Activated CD4-positive, alpha-beta T cell treated with anti-CD3 and anti-CD28 coated beads for 36 hours (primary cell): ENCODE data around the gene MRPL24. TPM values are rescaled to one million over a fixed set of nuclear protein-coding genes. Genes with fewer than 3 reads are reported as not detected.
A peak's percentile ranks its signal among the peaks of the same experiment; 100 is the strongest.

Experiments used
- ATAC-seq: fragments of 200-7000 bp; cut with Tn5 transposase; one replicate; pipeline ENCODE4 v1.10.0; 2021; ENCODE audit warnings: mild to moderate bottlenecking, moderate library complexity
- CTCF ChIA-PET: fragments of 350-600 bp; sonication (Branson Sonifier 250); formaldehyde crosslinking; loops from one replicate; lab custom pipeline; 2021; ENCODE audit warnings: antibody characterized with exemption; lab: Charles Lee
- POLR2A ChIA-PET: fragments of 350-600 bp; sonication (Branson Sonifier 250); formaldehyde crosslinking; loops from one replicate; lab custom pipeline; 2021; ENCODE audit warnings: antibody characterized with exemption, inconsistent platforms; lab: Charles Lee
- DNase-seq: peaks from one replicate; pipeline ENCODE4 v3.0.0-alpha.2; 2020
- H3K27ac Mint-ChIP-seq: one replicate; pipeline ENCODE4 v1.8.0; 2021; ENCODE audit warnings: mixed read lengths
- H3K27me3 Mint-ChIP-seq: one replicate; pipeline ENCODE4 v1.8.0; 2021; ENCODE audit warnings: mixed read lengths
- H3K36me3 Mint-ChIP-seq: one replicate; pipeline ENCODE4 v1.8.0; 2021; ENCODE audit warnings: low read depth, mixed read lengths
- H3K4me1 Mint-ChIP-seq: one replicate; pipeline ENCODE4 v1.8.0; 2021; ENCODE audit warnings: mixed read lengths
- H3K4me3 Mint-ChIP-seq: one replicate; pipeline ENCODE4 v1.8.0; 2021; ENCODE audit warnings: mild to moderate bottlenecking, moderate library complexity, mixed read lengths
- H3K9me3 Mint-ChIP-seq: one replicate; pipeline ENCODE4 v1.8.0; 2021; ENCODE audit warnings: low read depth, mixed read lengths
- intact Hi-C, 2 experiments: fragments of 100-400 bp; cut with DNase I in 1 of 2; cut with micrococcal nuclease in 1 of 2; formaldehyde crosslinking; loops; one replicate each; pipeline versions ENCODE4 v1.14.2 to v1.15.1; 2022 to 2024; cut with DNase I, micrococcal nuclease
- total RNA-seq, 2 experiments: library from RNA; stranded (reverse); gene quantifications; one replicate each; pipeline ENCODE4 v1.2.3, GENCODE V29; 2021

The MRPL24 gene
- total RNA-seq, 2 experiments from 2014 or later: 81.9 to 89.7 TPM

DNA sequence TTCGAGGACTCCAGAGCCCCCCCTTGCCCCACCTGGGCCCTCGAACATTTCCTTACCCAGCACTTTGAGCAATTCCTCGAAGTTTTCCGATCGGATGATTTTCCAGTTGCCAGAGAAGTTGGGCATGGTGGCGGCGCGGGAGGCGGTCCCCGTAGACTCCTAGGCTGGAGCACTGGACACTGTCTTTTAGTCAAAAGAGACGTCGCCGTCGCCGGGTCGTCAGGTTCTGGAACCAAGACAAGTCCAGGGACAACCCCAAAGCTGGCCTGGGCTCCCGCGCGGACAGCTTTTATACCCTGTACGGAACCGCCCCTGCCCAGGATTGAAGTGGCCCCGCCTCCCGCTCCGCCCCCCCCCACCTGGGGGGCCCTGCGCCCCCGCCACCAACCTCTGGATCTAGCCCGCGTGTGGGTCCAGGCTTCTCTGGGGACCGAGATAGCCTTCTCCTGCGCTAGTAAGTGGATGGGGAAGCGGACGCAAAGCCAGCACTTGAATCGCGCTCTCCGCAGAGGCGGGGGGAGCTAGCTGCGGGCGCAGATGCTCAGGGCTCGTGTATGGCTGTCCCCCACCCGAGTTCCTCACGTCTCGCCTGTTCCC, 35.5 kb downstream of the MRPL24 start, which contains the start of gene CRABP2:
CRABP2 (minus strand) TSS at position 263 of the 597 bp plus-strand sequence; CDS start at position 126, 137 bp downstream.
- Mint-ChIP-seq H3K4me3 (peak within 1 kb of the TSS; percentile 71), H3K9me3 (no peaks in the 10 kb centered on the region), H3K36me3 (no peaks in the 10 kb centered on the region), H3K27me3 (peaks cover 22% of the 10 kb centered on the region), H3K4me1 (peaks cover 24% of the 10 kb centered on the region), H3K27ac (peak within 1 kb of the TSS; percentile 58)
- ChIA-PET POLR2A (interaction anchor here (0.6 to 0.8 kb wide), 2 partner anchors 15 to 100 kb away, joined by 3 to 4 read pairs; no protein-coding TSS in a partner anchor), CTCF (interaction anchor here (0.6 to 11.2 kb wide), 22 partner anchors 8 to 223 kb away, joined by 3 to 186 read pairs (median 8); partner anchors contain the start of genes HAPLN2, HDGF, ISG20L2 and METTL25B)
- intact Hi-C loops: loop anchor here (1.0 to 5.0 kb wide), 4 partner anchors 16 to 78 kb away; no protein-coding TSS in a partner anchor
- ATAC-seq (peak; percentile 40), DNase-seq (peak; percentile 47)

DNA sequence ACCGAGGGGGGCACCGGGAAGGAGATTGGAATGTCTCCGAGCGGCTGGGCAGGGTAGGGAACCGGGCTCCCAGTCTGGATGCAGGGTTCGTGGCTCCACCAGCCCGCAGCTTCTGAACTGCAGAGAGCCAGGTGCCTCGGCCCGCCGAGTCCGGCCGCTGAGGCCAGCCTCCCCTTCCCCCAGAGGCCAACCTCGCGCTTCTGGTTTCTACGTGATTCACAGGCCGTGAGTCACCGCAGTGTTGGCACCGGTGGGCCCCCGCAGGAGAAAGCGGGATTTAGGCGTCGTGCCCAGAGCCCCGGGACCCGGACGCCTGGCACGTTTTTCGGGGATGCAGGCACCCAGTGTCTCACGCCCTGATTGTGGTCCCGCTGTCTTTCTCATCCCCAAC, 36.0 kb downstream of the MRPL24 start:
- H3K4me3 Mint-ChIP-seq: peak overlapping the region; percentile 71
- no peaks in the 10 kb centered on the region for H3K36me3 Mint-ChIP-seq
- ATAC-seq (peak; percentile 48), DNase-seq (peak; percentile 81)
- H3K4me1 Mint-ChIP-seq: peaks cover 24% of the 10 kb centered on the region
- no peak overlapping the region for H3K27ac Mint-ChIP-seq
- H3K9me3 Mint-ChIP-seq: no peaks in the 10 kb centered on the region
- POLR2A ChIA-PET: no interaction called here
- CTCF ChIA-PET: interaction anchor here (0.6 to 11.2 kb wide), 19 partner anchors 9 to 223 kb away, joined by 3 to 186 read pairs (median 8); partner anchors contain the start of genes HAPLN2, HDGF, ISG20L2 and METTL25B
- intact Hi-C loops: loop anchor here (1.0 to 5.0 kb wide), 4 partner anchors 16 to 78 kb away; no protein-coding TSS in a partner anchor
- H3K27me3 Mint-ChIP-seq: peaks cover 22% of the 10 kb centered on the region

DNA sequence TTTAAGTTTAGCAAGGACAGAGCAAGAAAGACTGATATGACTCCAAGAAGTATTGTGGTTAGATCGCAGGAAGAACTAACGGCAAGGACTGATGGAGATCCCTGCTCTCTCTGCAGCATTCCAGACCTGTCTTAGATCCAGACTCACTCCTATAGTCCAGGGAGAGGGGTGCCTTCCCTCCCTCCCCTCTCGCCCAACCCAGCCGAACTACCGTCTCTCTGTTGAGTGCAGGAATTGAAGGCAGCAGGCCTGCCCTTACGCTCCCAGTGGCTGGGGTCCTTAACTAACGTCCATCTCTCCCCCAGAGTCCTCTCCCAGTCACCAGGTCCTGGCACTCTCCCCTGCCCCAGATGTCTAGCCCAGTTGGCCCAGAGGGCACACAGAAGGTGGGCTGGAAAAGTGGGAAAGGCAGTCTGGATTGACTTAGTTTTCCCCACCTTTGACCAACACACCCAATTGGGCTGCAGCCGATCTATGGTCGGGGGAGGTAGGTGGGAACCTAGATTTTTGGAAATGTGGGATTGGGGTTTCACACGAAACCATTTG, 36.6 kb downstream of the MRPL24 start:
- ChIA-PET POLR2A (no interaction called here), CTCF (interaction anchor here (0.6 to 11.2 kb wide), 7 partner anchors 15 to 127 kb away, joined by 3 to 186 read pairs (median 8); partner anchors contain the start of genes ISG20L2 and METTL25B)
- no peak overlapping the region for H3K27ac Mint-ChIP-seq
- H3K9me3 Mint-ChIP-seq: no peaks in the 10 kb centered on the region
- ATAC-seq (no peak), DNase-seq (no peak)
- peaks cover 25% of the 10 kb centered on the region for H3K27me3 Mint-ChIP-seq
- intact Hi-C loops: no loop called here
- no peak overlapping the region for H3K4me3 Mint-ChIP-seq
- peaks cover 24% of the 10 kb centered on the region for H3K4me1 Mint-ChIP-seq
- no peaks in the 10 kb centered on the region for H3K36me3 Mint-ChIP-seq

DNA sequence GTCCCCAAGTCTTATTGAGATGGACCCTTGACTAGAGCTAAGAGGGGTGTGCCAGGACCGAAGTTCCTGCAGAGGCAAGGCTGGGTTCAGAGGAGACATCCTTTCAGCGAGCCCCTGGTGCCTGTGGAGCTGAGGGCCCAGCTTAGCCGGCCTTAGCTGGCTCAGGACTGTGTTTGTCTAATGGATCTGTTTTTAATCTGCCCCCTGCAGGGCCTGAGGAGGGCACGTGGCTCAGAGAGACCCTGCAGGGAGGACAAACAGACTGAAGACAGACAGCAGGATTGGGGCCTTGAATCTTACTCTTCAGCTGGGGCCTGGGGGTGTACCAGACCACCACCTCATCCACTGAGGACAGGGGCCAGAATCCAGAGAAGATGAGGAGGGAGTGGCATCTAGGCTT, 37.1 kb downstream of the MRPL24 start:
- H3K36me3 Mint-ChIP-seq: no peaks in the 10 kb centered on the region
- H3K4me3 Mint-ChIP-seq: no peak overlapping the region
- no peak overlapping the region for H3K27ac Mint-ChIP-seq
- H3K27me3 Mint-ChIP-seq: peaks cover 29% of the 10 kb centered on the region
- no peak for ATAC-seq
- CTCF ChIA-PET: interaction anchor here (1.3 to 11.2 kb wide), 3 partner anchors 14 to 45 kb away, joined by 3 to 186 read pairs (median 110); partner anchors contain the start of genes ISG20L2 and METTL25B
- POLR2A ChIA-PET: no interaction called here
- intact Hi-C loops: no loop called here
- DNase-seq: no peak
- peaks cover 24% of the 10 kb centered on the region for H3K4me1 Mint-ChIP-seq
- no peaks in the 10 kb centered on the region for H3K9me3 Mint-ChIP-seq

DNA sequence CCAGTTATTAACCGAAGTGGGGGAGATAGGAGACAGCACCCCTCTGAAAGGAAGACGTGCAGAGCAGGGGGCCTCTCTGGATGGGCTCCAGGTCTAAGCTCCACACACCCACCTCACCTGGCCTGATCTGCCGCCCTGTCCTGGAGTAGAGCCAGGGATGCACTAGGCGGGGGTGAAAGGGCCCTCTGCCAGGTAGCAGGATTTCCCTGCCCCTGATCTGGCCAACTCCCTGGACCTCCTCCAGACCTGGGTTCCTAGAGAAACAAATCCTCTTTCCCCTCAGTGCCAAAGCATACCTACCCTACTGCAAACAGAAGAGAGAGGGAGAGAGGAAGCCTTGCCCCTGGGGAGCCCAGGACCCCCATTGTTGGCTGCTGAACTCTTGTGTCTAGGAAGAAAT, 37.6 kb downstream of the MRPL24 start:
- no peaks in the 10 kb centered on the region for H3K9me3 Mint-ChIP-seq
- ATAC-seq (no peak), DNase-seq (no peak)
- ChIA-PET CTCF (interaction anchor here (1.3 to 11.2 kb wide), 3 partner anchors 14 to 44 kb away, joined by 3 to 186 read pairs (median 110); partner anchors contain the start of genes ISG20L2 and METTL25B), POLR2A (no interaction called here)
- H3K27me3 Mint-ChIP-seq: peaks cover 29% of the 10 kb centered on the region
- H3K4me3 Mint-ChIP-seq: no peak overlapping the region
- no peaks in the 10 kb centered on the region for H3K36me3 Mint-ChIP-seq
- H3K4me1 Mint-ChIP-seq: peaks cover 24% of the 10 kb centered on the region
- intact Hi-C loops: no loop called here
- H3K27ac Mint-ChIP-seq: no peak overlapping the region

DNA sequence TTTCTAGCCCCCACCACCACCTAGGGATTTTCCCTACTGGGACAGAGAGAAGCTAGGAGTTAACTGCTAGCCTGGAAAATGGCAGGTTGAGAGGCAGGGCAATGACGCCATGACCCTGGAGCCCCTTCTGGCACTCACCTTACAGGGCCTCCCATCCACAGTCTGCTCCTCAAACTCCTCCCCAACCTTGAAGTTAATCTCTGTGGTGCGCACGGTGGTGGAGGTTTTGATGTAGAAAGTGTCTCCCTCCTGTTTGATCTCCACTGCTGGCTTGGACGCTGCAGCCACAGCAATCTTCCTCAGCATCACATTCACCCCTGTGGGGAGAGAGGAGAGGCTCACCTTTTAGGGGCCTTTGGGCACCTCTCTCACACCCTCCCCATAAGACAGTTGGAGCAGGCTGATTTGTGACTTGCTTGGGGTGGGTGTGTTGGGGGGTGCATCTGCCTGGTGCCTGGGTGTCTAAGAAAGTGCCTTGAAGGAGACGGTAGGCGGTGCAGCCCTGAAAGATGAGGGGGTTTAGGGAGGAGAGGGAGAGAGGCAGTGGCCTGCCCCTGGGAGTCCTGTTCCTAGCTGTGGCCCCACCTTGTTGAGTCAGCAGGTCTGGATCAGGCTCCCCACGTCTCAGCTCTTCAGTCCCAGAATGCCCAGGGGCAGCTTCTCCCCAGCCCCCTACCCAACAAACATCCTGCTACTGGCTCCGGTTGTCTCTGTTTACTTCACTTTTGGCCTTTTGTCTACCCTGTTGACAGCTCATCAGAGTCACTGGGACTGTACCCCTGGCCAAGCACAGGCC, 40.0 kb downstream of the MRPL24 start:
- no peak overlapping the region for H3K4me3 Mint-ChIP-seq
- H3K4me1 Mint-ChIP-seq: peaks cover 13% of the 10 kb centered on the region
- POLR2A ChIA-PET: no interaction called here
- ATAC-seq (no peak), DNase-seq (no peak)
- no peak overlapping the region for H3K27ac Mint-ChIP-seq
- H3K36me3 Mint-ChIP-seq: no peaks in the 10 kb centered on the region
- intact Hi-C loops: no loop called here
- no peaks in the 10 kb centered on the region for H3K9me3 Mint-ChIP-seq
- peaks cover 36% of the 10 kb centered on the region for H3K27me3 Mint-ChIP-seq
- CTCF ChIA-PET: interaction anchor here (0.7 to 11.2 kb wide), 4 partner anchors 12 to 73 kb away, joined by 3 to 186 read pairs (median 56); partner anchors contain the start of genes ISG20L2 and METTL25B

DNA sequence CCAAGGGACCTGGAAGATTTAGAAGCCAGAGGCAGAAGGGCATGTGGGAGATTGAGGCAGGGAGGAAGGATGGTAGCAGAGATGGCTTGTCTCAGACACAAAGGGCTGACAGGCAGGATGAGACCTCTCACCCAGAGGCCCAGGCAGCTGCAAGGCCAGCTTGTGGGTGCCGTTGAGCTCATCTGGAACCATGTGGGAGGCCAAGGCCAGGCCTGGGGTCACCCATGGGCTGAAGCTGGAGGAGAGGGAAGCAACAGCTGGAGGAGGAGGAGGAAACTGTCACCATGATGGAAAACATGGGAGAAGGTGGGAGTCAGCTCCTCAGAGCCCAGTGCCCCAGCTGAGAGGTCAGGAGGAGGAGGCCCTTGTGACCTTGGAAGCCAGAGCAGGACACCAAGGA, 41.9 kb downstream of the MRPL24 start:
- no peak for DNase-seq
- intact Hi-C loops: no loop called here
- no peak for ATAC-seq
- H3K27ac Mint-ChIP-seq: no peak overlapping the region
- ChIA-PET POLR2A (no interaction called here), CTCF (interaction anchor here (0.6 to 11.2 kb wide), 3 partner anchors 10 to 108 kb away, joined by 3 to 186 read pairs (median 110); partner anchors contain the start of genes ISG20L2, METTL25B and NAXE)
- no peaks in the 10 kb centered on the region for H3K9me3 Mint-ChIP-seq
- no peaks in the 10 kb centered on the region for H3K36me3 Mint-ChIP-seq
- no peak overlapping the region for H3K4me3 Mint-ChIP-seq
- H3K4me1 Mint-ChIP-seq: no peaks in the 10 kb centered on the region
- H3K27me3 Mint-ChIP-seq: peaks cover 34% of the 10 kb centered on the region

DNA sequence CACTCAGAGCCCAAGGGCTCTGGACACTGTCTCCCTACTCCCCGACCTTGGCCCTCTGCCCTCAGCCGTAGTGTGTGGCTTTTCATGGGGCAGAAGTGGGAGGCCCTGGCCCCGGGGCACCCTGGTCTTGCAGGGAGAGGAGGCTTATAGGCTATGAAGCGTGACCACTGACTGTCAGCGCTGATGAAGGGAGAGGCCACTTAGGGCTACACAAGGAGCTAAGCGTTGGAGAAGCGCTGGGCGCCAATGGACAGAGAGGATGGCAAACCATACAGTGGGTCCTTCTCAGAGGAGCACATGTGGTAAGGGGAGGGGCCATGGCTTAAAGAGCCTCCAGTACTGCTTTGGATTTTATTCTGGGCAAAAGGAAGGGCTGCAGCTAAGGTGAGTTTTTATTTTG, 43.4 kb downstream of the MRPL24 start:
- ATAC-seq: no peak
- Mint-ChIP-seq H3K4me3 (no peak overlapping the region), H3K27ac (no peak overlapping the region), H3K27me3 (peaks cover 35% of the 10 kb centered on the region), H3K4me1 (peaks cover 9% of the 10 kb centered on the region), H3K9me3 (no peaks in the 10 kb centered on the region), H3K36me3 (no peaks in the 10 kb centered on the region)
- DNase-seq: no peak
- intact Hi-C loops: no loop called here
- POLR2A ChIA-PET: no interaction called here
- CTCF ChIA-PET: interaction anchor here (0.7 to 10.2 kb wide), 4 partner anchors 8 to 48 kb away, joined by 3 to 186 read pairs (median 4); no protein-coding TSS in a partner anchor

DNA sequence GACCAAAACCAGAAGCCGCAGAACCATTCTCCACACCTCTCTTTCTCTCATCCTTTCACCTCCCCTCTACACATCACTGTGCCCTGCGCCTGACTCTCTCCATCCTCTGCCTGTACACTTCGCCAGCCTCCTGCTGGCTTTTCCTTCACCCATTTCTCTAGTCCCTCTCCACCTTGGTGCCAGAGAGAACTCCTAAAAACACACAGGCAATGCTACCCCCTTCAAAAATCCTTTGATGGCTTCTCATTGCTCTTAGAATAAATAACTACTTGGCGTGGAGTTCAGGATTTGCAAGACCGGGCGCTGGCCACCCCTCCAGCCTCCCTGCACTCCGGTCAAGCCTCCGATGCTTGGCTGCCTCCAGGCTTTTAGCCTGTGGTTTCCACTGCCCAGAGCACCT, 44.1 kb downstream of the MRPL24 start:
- Mint-ChIP-seq H3K4me1 (peaks cover 17% of the 10 kb centered on the region), H3K4me3 (no peak overlapping the region), H3K27me3 (peaks cover 40% of the 10 kb centered on the region), H3K36me3 (no peaks in the 10 kb centered on the region), H3K9me3 (no peaks in the 10 kb centered on the region), H3K27ac (no peak overlapping the region)
- CTCF ChIA-PET: interaction anchor here (0.9 to 1.5 kb wide), 2 partner anchors 10 to 29 kb away, joined by 3 to 6 read pairs; no protein-coding TSS in a partner anchor
- intact Hi-C loops: no loop called here
- POLR2A ChIA-PET: no interaction called here
- DNase-seq (no peak), ATAC-seq (no peak)

DNA sequence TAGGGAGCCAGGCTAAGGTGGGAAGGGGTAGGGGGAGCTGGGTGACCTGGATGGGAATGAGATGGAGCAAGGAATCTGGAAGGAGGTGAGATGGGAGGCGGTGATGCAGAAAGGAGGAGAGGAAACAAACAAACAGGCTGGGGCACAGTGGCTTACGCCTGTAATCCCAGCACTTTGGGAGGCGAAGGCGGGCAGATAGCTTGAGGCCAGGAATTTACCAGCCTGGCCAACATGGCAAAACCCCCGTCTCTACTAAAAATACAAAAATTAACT, 46.3 kb downstream of the MRPL24 start:
- ChIA-PET POLR2A (no interaction called here), CTCF (interaction anchor here (0.8 to 2.8 kb wide), 4 partner anchors 10 to 195 kb away, joined by 3 to 12 read pairs (median 6); no protein-coding TSS in a partner anchor)
- intact Hi-C loops: no loop called here
- ATAC-seq: no peak
- DNase-seq: no peak
- no peaks in the 10 kb centered on the region for H3K9me3 Mint-ChIP-seq
- peaks cover 51% of the 10 kb centered on the region for H3K27me3 Mint-ChIP-seq
- H3K36me3 Mint-ChIP-seq: no peaks in the 10 kb centered on the region
- no peak overlapping the region for H3K27ac Mint-ChIP-seq
- H3K4me1 Mint-ChIP-seq: peaks cover 18% of the 10 kb centered on the region
- no peak overlapping the region for H3K4me3 Mint-ChIP-seq
